GM12892 (cell line): ENCODE results near the gene CEP83.
"Not testable (repeated sequence)": the region's sequence is repeated elsewhere in the genome, so short reads cannot be mapped to it uniquely, and the experiment has no call there.

ENCODE experiments used
- DNase-seq: peaks from one replicate; pipeline ENCODE4 v3.0.0; 2011; ENCODE audit not compliant: insufficient read length
- FAIRE-seq: peaks from 2 replicates; lab custom pipeline; 2011; peaks lifted over from hg19 to GRCh38; lab: Jason Lieb, UNC
- POLR2A ChIP-seq: IDR thresholded peaks from 2 replicates; pipeline ENCODE4 v1.6.1; 2011; ENCODE audit warnings: low read depth, low read length, control low read depth
- POLR2AphosphoS5 ChIP-seq: IDR thresholded peaks from 2 replicates; pipeline ENCODE4 v1.6.1; 2011; ENCODE audit warnings: low read depth, low read length, control low read depth
- TAF1 ChIP-seq: IDR thresholded peaks from 2 replicates; pipeline ENCODE4 v1.6.1; 2011; ENCODE audit warnings: low read depth, mild to moderate bottlenecking, control low read depth, low read length, borderline replicate concordance

CEP83 gene

GRCh38 chr12:94397401-94397800 is 62.3 kb downstream of the CEP83 start:
- DNase-seq (no peak), FAIRE-seq (no peak)
- TF ChIP-seq POLR2A, result no peak
- TF ChIP-seq POLR2AphosphoS5, result no peak
- TF ChIP-seq TAF1, result no peak

- not testable (repeated sequence) for DNase-seq, FAIRE-seq
These were observed 63.7 kb downstream of the CEP83 start for GRCh38 chr12:94396014-94396413.

- no peak for TF ChIP-seq POLR2A
- TF ChIP-seq TAF1, result no peak
- no peak for TF ChIP-seq POLR2AphosphoS5
- FAIRE-seq (no peak), DNase-seq (no peak)
These were observed 69.6 kb downstream of the CEP83 start for GRCh38 chr12:94390130-94390485.

- FAIRE-seq, DNase-seq: not testable (repeated sequence)
These were observed 70.1 kb downstream of the CEP83 start for GRCh38 chr12:94389482-94390129.

GRCh38 chr12:94386422-94386821 is 73.2 kb downstream of the CEP83 start:
- TF ChIP-seq TAF1, result no peak
- TF ChIP-seq POLR2AphosphoS5, result no peak
- no peak for TF ChIP-seq POLR2A
- FAIRE-seq, result no peak

GRCh38 chr12:94384030-94384429 is 75.6 kb downstream of the CEP83 start:
- no peak for DNase-seq
- TF ChIP-seq TAF1 (no peak), POLR2A (no peak), POLR2AphosphoS5 (no peak)
- no peak for FAIRE-seq

More at GRCh38 chr12:94386422-94386821, 73.2 kb downstream of the CEP83 start:
- no peak for DNase-seq

GRCh38 chr12:94380507-94380906 is 79.2 kb downstream of the CEP83 start:
- DNase-seq, result no peak
- TF ChIP-seq TAF1 (no peak), POLR2A (no peak), POLR2AphosphoS5 (no peak)
- FAIRE-seq, result peak; percentile 50

GRCh38 chr12:94379479-94380113 is 80.1 kb downstream of the CEP83 start:
- no peak for TF ChIP-seq POLR2AphosphoS5
- TF ChIP-seq TAF1, result no peak
- TF ChIP-seq POLR2A, result no peak
- DNase-seq (no peak), FAIRE-seq (no peak)

- FAIRE-seq (no peak), DNase-seq (no peak)
- TF ChIP-seq POLR2A, result no peak
- no peak for TF ChIP-seq TAF1
These were observed 82.1 kb downstream of the CEP83 start for GRCh38 chr12:94377599-94377998.

- DNase-seq, result no peak
These were observed 85.5 kb downstream of the CEP83 start for GRCh38 chr12:94374124-94374523.

GRCh38 chr12:94372461-94372860 is 87.2 kb downstream of the CEP83 start:
- DNase-seq (no peak), FAIRE-seq (peak; percentile 63)
- TF ChIP-seq POLR2AphosphoS5 (no peak), POLR2A (no peak), TAF1 (no peak)

More at GRCh38 chr12:94374124-94374523, 85.5 kb downstream of the CEP83 start:
- FAIRE-seq, result no peak
- TF ChIP-seq POLR2A (no peak), TAF1 (no peak), POLR2AphosphoS5 (no peak)

- TF ChIP-seq POLR2A (no peak), POLR2AphosphoS5 (no peak), TAF1 (no peak)
- no peak for FAIRE-seq
- DNase-seq, result no peak
These were observed 97.0 kb downstream of the CEP83 start for GRCh38 chr12:94362653-94363052.
